ENCODE measurements around the gene MUC6. TPM values are rescaled to one million over a fixed set of nuclear protein-coding genes. Genes with fewer than 3 reads are reported as not detected.

MUC6 gene
- total and polyA plus RNA-seq, 2 experiments from 2014 or later, result not detected

- peak overlapping the region; percentile 19 for H3K4me2 ChIP-seq (ENCODE audit: unreplicated experiment)
- H3K9ac ChIP-seq, result no peak overlapping the region
- H3K9me3 ChIP-seq (ENCODE audit: low read depth), result no peaks in the 10 kb centered on the region
- no peak overlapping the region for H3K27ac ChIP-seq
- in situ Hi-C loops (cut with MboI), result no loop called here
- no peaks in the 10 kb centered on the region; the same call in 1 of the 2 replicates for H3K27me3 ChIP-seq (replicated peaks; ENCODE audit: insufficient read depth)
- 0 out of 2 replicates have a peak, but pooled peaks cover 6% of the 10 kb centered on the region for H3K4me1 ChIP-seq (ENCODE audit: insufficient read depth)
- peak; percentile 90 for DNase-seq
- TF ChIP-seq EZH2 (IDR thresholded peaks at IDR 0.05; ENCODE audit: insufficient read depth, poor library complexity, severe bottlenecking), result no peak
- TF ChIP-seq EZH2phosphoT487 (IDR thresholded peaks at IDR 0.05; ENCODE audit: insufficient read depth, low read depth), result no peak
- H3K4me3 ChIP-seq, result no peak overlapping the region
- H2AFZ ChIP-seq, result no peak overlapping the region
- no peaks in the 10 kb centered on the region for H3K9me2 ChIP-seq (ENCODE audit: insufficient read depth)
- H3K36me3 ChIP-seq (ENCODE audit: low read depth), result no peaks in the 10 kb centered on the region
- no peaks in the 10 kb centered on the region for H3K79me2 ChIP-seq (ENCODE audit: insufficient read depth)
- WGBS, 2 experiments (ENCODE audit: low coverage in 1 of 2, low lambda C conversion rate in 2 of 2, missing lambda C conversion rate in 2 of 2), result 52 to 53% methylated on average over 18 of the region's 18 CpGs
- no peaks in the 10 kb centered on the region for H3F3A ChIP-seq (ENCODE audit: insufficient read depth)
- no peaks in the 10 kb centered on the region for H4K20me1 ChIP-seq (ENCODE audit: insufficient read depth)
These were observed 24.5 kb upstream of the MUC6 start for GRCh38 chr11:1060852-1061616.

GRCh38 chr11:1060410-1060809 is 23.9 kb upstream of the MUC6 start:
- Histone ChIP-seq H3K36me3 (ENCODE audit: low read depth) (no peaks in the 10 kb centered on the region), H3K27ac (no peak overlapping the region), H3K27me3 (replicated peaks; ENCODE audit: insufficient read depth) (no peaks in the 10 kb centered on the region; the same call in 1 of the 2 replicates), H3K4me3 (no peak overlapping the region), H3K4me2 (ENCODE audit: unreplicated experiment) (peak overlapping the region; percentile 19), H3K9me2 (ENCODE audit: insufficient read depth) (no peaks in the 10 kb centered on the region), H3K9me3 (ENCODE audit: low read depth) (no peaks in the 10 kb centered on the region), H2AFZ (no peak overlapping the region), H3K9ac (no peak overlapping the region), H3F3A (ENCODE audit: insufficient read depth) (no peaks in the 10 kb centered on the region), H3K79me2 (ENCODE audit: insufficient read depth) (no peaks in the 10 kb centered on the region), H3K4me1 (ENCODE audit: insufficient read depth) (0 out of 2 replicates have a peak, but pooled peaks cover 6% of the 10 kb centered on the region), H4K20me1 (ENCODE audit: insufficient read depth) (no peaks in the 10 kb centered on the region)
- in situ Hi-C loops (cut with MboI), result no loop called here
- DNase-seq, result no peak
- 78 to 82% methylated on average over 16 of the region's 16 CpGs for WGBS, 2 experiments (ENCODE audit: low coverage in 1 of 2, low lambda C conversion rate in 2 of 2, missing lambda C conversion rate in 2 of 2)
- no peak for TF ChIP-seq EZH2 (IDR thresholded peaks at IDR 0.05; ENCODE audit: insufficient read depth, poor library complexity, severe bottlenecking)
- TF ChIP-seq EZH2phosphoT487 (IDR thresholded peaks at IDR 0.05; ENCODE audit: insufficient read depth, low read depth), result no peak

- Histone ChIP-seq H3K4me3 (no peak overlapping the region), H3K9me2 (ENCODE audit: insufficient read depth) (no peaks in the 10 kb centered on the region), H3K79me2 (ENCODE audit: insufficient read depth) (no peaks in the 10 kb centered on the region), H3K27me3 (replicated peaks; ENCODE audit: insufficient read depth) (no peaks in the 10 kb centered on the region; the same call in none of the 2 replicates), H4K20me1 (ENCODE audit: insufficient read depth) (no peaks in the 10 kb centered on the region), H3F3A (ENCODE audit: insufficient read depth) (no peaks in the 10 kb centered on the region), H3K27ac (no peak overlapping the region), H3K9me3 (ENCODE audit: low read depth) (no peaks in the 10 kb centered on the region), H3K4me2 (ENCODE audit: unreplicated experiment) (no peak overlapping the region), H3K4me1 (ENCODE audit: insufficient read depth) (0 out of 2 replicates have a peak, but pooled peaks cover 6% of the 10 kb centered on the region), H3K36me3 (ENCODE audit: low read depth) (no peaks in the 10 kb centered on the region), H2AFZ (no peak overlapping the region), H3K9ac (no peak overlapping the region)
- TF ChIP-seq EZH2phosphoT487 (IDR thresholded peaks at IDR 0.05; ENCODE audit: insufficient read depth, low read depth) (no peak), EZH2 (IDR thresholded peaks at IDR 0.05; ENCODE audit: insufficient read depth, poor library complexity, severe bottlenecking) (no peak)
- 43 to 50% methylated on average over 13 to 15 of the region's 15 CpGs for WGBS, 2 experiments (ENCODE audit: low coverage in 1 of 2, low lambda C conversion rate in 2 of 2, missing lambda C conversion rate in 2 of 2)
- in situ Hi-C loops (cut with MboI), result loop anchor here (10.0 kb wide), 1 partner anchor 155 kb away; no protein-coding TSS in a partner anchor
- DNase-seq, result no peak
These were observed 23.2 kb upstream of the MUC6 start for GRCh38 chr11:1059759-1060158.

GRCh38 chr11:1057806-1058205 is 21.3 kb upstream of the MUC6 start:
- Histone ChIP-seq H3K36me3 (ENCODE audit: low read depth) (no peaks in the 10 kb centered on the region), H3K9me2 (ENCODE audit: insufficient read depth) (no peaks in the 10 kb centered on the region), H3K27ac (no peak overlapping the region), H2AFZ (no peak overlapping the region), H4K20me1 (ENCODE audit: insufficient read depth) (no peaks in the 10 kb centered on the region), H3K79me2 (ENCODE audit: insufficient read depth) (no peaks in the 10 kb centered on the region), H3K9ac (no peak overlapping the region), H3K4me1 (ENCODE audit: insufficient read depth) (0 out of 2 replicates have a peak, but pooled peaks cover 6% of the 10 kb centered on the region), H3K4me2 (ENCODE audit: unreplicated experiment) (no peak overlapping the region), H3K9me3 (ENCODE audit: low read depth) (no peaks in the 10 kb centered on the region), H3F3A (ENCODE audit: insufficient read depth) (no peaks in the 10 kb centered on the region), H3K4me3 (no peak overlapping the region), H3K27me3 (replicated peaks; ENCODE audit: insufficient read depth) (no peaks in the 10 kb centered on the region; the same call in none of the 2 replicates)
- TF ChIP-seq EZH2phosphoT487 (IDR thresholded peaks at IDR 0.05; ENCODE audit: insufficient read depth, low read depth) (no peak), EZH2 (IDR thresholded peaks at IDR 0.05; ENCODE audit: insufficient read depth, poor library complexity, severe bottlenecking) (no peak)
- WGBS, 2 experiments (ENCODE audit: low coverage in 1 of 2, low lambda C conversion rate in 2 of 2, missing lambda C conversion rate in 2 of 2), result 76 to 83% methylated on average over 15 to 16 of the region's 16 CpGs
- in situ Hi-C loops (cut with MboI), result loop anchor here (10.0 kb wide), 1 partner anchor 153 kb away; no protein-coding TSS in a partner anchor
- DNase-seq, result no peak

Data from GM23248 (cell line).